NOMO-1 treated with DMSO at 0.1 percent for 48 hours (cell line): ENCODE results near the gene HSPA12A.

ENCODE experiments used
- DNase-seq: peaks from one replicate; lab custom pipeline; 2025; ENCODE audit not compliant: unreplicated experiment; lab: John Stamatoyannopoulos, UW

The HSPA12A gene

GRCh38 chr10:116771101-116771958 is 29.0 kb upstream of the HSPA12A start:
- no peak for DNase-seq

DNA sequence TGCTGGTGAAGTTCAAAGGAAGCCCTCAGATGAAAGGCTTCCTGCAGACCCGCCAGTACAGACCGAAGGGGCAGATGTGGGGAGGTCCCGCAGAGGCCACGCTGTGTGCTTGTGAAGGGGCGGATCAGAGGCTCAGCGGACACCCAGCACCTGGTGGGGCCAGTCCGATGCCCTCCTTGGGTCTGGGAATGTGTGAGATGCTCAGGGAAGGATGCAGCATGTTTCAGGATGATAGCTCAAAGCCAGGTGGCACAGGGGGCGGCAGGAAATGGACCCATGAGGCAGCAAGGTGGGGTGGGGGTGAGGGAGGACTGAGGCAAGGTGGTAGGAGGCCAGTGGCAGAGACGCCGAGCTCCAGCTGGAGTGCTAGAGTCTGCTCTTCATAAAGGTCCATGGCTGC is 27.9 kb upstream of the HSPA12A start:
- DNase-seq, result no peak

- DNase-seq, result no peak
Observed at GRCh38 chr10:116769791-116770190, 27.4 kb upstream of the HSPA12A start.

GRCh38 chr10:116769368-116769767 is 27.0 kb upstream of the HSPA12A start:
- DNase-seq, result no peak

DNA sequence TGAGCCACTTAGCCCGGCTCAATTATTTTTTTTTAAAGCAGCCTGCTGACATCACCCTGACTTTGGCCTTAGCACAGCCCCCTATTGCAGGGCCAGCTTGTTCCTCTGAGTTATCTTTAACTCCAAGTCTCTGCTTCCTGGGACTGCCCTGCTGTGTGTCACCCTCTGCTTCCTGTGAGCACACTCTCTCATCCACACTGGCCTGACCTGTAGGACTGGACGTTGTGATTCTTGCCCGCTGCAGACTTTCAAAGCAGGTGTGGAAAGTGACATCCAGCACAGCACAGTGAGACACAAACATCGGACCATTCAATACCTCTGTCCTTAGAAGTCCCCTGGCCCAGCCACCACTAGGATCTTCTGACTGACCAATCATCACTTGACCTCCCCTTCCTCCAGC is 26.4 kb upstream of the HSPA12A start:
- DNase-seq, result no peak

DNA sequence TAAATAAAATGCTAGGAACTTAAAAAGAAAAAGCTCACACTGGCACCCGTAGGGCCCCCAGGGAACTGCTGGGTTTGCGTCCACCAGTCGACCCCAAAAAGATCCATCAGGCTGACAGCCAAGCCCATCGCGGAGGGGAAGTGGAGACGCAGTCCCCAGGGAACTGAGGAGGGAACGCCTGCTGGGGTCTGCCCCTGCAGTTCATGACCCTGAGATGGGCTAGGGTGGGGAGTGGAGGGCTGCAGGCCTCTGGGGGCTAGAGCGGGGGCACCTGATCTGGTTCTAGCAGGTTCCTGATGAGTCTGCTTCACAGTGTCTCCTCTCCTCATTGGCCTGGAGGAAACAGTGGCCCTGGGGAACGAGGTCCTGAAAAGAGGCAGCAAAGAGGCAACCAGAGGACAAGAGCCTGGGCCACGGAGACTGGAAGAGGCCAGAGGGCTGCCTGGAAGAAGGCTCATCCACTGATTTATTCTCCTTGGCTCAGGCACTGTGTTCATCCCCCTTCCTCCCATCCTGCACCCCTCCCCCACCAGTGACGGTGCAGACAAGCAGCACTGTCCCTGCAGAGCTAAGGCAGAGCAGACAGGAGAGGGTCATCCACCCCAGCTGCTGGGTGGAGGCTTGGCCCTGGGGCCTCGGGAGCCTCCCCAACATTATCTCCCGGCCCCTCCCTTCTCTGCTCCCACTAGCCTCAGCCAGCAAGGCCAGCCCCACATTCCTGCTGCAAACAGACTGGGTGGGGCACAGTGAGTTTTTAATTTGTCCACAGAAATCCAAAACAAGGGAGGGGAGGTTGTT is 24.7 kb upstream of the HSPA12A start:
- DNase-seq, result no peak

- DNase-seq, result no peak
Observed at GRCh38 chr10:116766241-116766827, 24.0 kb upstream of the HSPA12A start.

- DNase-seq, result no peak
Observed at GRCh38 chr10:116765648-116766081, 23.3 kb upstream of the HSPA12A start.

GRCh38 chr10:116764979-116765378 is 22.6 kb upstream of the HSPA12A start:
- no peak for DNase-seq

DNA sequence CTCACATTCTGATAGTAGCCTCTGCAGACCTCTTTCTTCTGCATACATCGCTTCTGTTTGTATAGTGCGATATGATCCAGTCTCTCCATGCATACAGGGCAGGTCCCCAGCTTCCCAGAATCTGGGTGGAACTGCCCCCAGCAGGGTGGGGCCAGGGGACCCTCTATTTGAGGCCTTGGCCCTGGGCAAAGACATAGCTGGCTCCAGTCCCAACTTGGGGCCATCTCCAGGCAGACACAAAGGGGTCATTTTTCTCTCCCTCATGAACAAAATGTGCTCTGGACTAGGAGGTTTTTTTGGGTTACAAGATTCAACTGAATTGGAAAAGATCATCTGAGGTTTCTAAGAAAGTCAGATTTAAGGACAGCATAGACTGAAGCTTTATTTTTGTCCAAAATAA is 21.1 kb upstream of the HSPA12A start:
- DNase-seq, result no peak

DNA sequence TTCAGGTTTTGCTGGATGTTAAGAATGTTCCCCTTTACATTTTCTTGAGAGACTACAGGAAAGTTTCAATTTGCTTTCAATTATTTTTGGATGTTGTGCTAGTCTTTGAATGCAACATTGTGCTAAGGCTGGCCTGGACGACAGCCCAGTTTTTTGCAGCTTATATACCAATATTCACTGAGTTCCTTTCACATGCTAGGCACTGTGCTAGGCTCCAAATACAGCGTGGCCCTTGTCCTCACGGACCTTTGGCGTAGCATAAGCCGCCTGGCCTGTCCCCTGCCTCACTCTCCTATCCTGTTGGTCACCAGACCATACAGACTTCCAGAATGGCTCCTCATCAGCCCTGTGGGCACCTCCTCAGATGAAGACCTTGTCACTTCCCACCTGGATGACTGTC is 19.5 kb upstream of the HSPA12A start:
- DNase-seq, result no peak

DNA sequence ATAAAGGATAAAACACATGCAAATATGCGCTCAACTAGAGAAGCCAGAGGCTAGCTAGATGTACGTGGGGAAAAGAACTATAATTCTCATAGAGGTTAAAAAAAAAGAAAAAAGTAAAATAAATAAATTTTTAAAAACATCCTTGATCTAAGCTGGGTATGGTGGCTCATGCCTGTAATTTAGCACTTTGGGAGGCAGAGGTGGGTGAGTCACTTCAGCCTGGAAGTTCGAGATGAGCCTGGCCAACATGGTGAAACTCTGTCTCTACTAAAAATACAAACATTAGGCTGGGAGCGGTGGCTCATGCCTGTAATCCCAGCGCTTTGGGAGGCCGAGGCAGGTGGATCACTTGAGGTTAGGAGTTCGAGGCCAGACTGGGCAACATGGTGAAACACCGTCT is 18.6 kb upstream of the HSPA12A start:
- no peak for DNase-seq

GRCh38 chr10:116757246-116757645 is 14.9 kb upstream of the HSPA12A start:
- no peak for DNase-seq

GRCh38 chr10:116756277-116756676 is 13.9 kb upstream of the HSPA12A start:
- no peak for DNase-seq

- no peak for DNase-seq
Observed at GRCh38 chr10:116753759-116754158, 11.4 kb upstream of the HSPA12A start.

DNA sequence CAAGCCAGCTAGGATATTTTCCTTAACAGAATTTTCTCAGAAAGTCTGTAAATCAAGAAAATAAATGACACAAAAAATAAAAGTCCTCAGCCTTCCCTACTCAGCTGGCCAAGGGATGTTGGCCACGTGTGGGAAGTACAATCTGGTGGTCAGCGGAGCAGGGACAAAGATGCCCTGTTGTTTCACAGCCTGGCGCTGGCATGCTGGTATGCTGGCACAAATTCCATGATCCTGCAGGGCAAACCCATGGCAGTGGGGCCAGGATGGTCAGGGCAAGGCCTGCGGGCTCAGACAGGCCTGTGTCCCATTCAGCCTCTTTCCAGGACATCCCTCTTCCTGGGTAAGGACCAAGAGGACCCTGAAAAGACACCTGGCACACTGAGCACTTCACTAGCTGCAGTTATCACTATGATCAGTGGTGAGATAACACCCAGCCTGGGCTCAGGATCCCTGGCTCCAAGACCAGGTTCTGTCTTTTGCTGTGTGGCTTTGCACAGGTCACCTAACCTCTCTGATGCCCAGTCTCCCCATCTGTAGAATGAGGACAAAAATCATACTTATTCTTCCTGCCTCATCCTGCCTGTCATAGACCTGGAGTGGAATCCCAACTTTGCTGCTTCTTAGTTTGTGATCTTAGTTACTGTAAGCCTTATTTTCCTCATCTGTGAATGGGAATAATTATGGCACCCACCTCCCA is 10.8 kb upstream of the HSPA12A start:
- no peak for DNase-seq

- no peak for DNase-seq
Observed at GRCh38 chr10:116752563-116752962, 10.2 kb upstream of the HSPA12A start.

GRCh38 chr10:116748471-116748870 is 6.1 kb upstream of the HSPA12A start:
- DNase-seq, result no peak

- no peak for DNase-seq
Observed at GRCh38 chr10:116748041-116748440, 5.7 kb upstream of the HSPA12A start.

DNA sequence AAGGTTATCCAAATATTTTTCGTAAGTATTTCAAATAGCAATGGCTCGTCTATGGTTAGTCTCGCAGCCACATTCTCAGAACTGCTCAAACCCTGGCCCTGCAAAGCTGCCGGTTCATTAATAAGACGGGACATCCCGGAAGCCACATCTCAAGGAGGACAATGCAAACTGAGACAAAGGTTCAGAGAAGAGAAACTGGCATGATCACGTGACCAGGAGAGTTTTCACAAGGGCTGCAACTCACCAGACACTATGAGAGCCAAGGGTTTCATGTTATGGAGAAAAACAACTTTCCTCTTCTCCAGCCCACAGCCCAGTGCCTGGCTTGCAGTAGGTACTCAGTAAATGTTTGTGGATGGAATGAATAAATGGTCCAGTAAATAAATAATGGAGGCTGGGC is 5.0 kb upstream of the HSPA12A start:
- DNase-seq, result no peak

GRCh38 chr10:116744885-116745284 is 2.5 kb upstream of the HSPA12A start:
- no peak for DNase-seq
